HG02571 (cell line): ENCODE measurements around the gene ZNF444.
"Not testable (repeated sequence)": the region's sequence is repeated elsewhere in the genome, so short reads cannot be mapped to it uniquely, and the experiment has no call there.

Source experiments
- ATAC-seq: cut with Tn5 transposase; IDR thresholded peaks from one replicate; pipeline ENCODE4 v1.9.1; 2021; ENCODE audit warnings: mild to moderate bottlenecking, moderate library complexity; ENCODE audit not compliant: unreplicated experiment

ZNF444 gene

GRCh38 chr19:56140583-56141416 is at the start of gene ZNF444:
Gene ZNF444, plus strand, starts transcription at chr19:56141287. Its CDS starts 5,625 bp downstream, at chr19:56146912.
- ATAC-seq: peak; percentile 87

GRCh38 chr19:56091751-56092546 is 49.1 kb upstream of the ZNF444 start:
- no peak for ATAC-seq

GRCh38 chr19:56092685-56093631 is 48.1 kb upstream of the ZNF444 start:
- no peak for ATAC-seq

GRCh38 chr19:56094449-56094848 is 46.6 kb upstream of the ZNF444 start:
- ATAC-seq: no peak

DNA sequence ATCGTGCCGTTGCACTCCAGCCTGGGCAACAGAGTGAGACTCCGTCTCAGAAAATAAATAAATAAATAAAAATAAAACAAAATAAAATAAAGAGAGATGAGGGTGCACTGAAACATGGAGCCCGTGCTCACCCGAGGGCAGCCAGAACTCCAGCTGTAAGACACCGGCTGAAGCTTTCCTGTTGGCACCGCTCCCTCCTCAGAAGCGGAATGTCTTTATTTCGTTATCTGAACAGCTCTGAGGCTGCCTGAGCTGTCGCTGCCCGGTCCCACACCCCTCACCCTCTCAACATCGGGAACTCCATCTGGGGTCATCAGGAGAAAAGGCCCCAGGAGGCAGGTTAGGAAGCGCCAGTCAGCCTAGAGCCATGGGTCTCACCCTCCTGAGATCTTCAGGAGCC is 44.4 kb upstream of the ZNF444 start:
- ATAC-seq: no peak

- ATAC-seq: no peak
These were observed 43.8 kb upstream of the ZNF444 start for GRCh38 chr19:56097306-56097705.

DNA sequence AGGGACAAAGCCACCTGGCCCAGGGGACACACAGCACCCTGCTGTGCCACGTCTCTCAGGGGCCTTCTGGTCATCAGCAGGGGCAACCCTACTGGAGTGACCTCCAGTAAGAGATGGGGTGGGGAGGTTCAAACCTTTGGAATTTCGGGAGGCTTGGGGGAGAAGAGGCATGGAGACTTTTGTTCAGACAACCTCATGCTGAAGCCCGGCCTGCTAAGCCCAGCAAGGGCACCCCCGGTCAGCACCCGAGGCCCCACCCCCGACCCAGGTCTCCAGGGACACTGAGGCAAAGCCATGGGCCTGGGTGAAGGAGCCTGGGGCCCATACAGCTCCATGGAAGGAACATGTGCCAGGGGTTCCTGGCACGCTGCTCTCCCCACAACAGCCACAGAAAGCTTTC is 43.3 kb upstream of the ZNF444 start:
- ATAC-seq: no peak

- ATAC-seq: not testable (repeated sequence)
These were observed 42.9 kb upstream of the ZNF444 start for GRCh38 chr19:56098237-56098636.

DNA sequence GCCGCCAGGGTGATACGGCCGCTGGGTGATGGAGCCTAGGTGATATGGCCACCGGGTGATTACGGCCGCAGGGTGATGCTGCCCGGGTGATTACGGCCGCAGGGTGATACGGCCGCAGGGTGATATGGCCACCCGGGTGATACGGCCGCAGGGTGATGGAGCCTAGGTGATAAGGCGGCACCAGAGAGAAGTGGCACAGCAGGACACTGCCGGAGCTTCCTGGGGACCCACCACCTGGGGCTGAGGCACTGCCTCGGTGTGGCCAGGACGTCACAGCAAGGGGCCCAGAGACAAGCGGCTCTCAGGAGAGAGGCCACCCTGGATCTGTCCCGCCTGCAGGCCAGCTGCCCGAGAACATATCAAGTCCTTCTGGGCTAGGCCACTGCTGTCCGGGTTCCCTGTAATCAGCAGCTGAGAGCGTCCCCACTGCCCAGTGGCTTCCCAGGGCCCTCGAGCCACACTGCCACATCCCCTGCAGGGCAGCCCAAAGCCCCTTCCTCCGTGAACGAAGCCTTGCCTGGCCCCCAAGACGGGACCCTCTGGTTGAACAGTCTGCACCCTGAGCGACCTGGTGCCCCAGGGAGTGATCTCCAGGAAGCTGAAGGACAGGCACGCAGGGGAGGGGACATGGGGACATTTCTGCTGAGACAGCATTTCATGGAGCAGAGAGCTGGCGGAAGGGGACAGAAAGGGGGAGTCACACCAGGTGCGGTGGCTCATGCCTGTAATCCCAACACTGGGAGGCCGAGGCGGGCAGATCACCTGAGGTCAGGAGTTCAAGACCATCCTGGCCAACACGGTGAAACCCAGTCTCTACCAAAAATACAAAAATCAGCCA is 42.1 kb upstream of the ZNF444 start:
- no peak for ATAC-seq

- no peak for ATAC-seq
These were observed 41.2 kb upstream of the ZNF444 start for GRCh38 chr19:56099638-56100539.

DNA sequence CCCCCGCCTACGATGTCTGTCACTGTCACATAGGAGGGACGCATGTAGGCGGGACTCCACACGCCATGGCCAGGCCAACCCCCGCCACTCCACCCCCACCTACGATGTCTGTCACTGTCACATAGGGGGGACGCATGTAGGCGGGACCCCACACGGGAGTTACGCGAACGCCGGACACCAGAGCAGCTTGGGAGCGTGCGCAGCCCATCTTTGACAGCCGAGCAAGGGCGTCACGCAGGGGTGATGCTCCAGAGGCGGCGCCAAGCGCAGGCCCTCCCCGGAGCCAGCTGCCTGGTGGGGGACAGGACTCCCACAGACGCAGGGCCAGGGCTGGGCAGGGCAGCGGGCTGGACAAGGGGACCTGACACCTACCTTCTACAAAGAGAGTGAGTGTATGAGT is 40.0 kb upstream of the ZNF444 start:
- ATAC-seq: no peak

DNA sequence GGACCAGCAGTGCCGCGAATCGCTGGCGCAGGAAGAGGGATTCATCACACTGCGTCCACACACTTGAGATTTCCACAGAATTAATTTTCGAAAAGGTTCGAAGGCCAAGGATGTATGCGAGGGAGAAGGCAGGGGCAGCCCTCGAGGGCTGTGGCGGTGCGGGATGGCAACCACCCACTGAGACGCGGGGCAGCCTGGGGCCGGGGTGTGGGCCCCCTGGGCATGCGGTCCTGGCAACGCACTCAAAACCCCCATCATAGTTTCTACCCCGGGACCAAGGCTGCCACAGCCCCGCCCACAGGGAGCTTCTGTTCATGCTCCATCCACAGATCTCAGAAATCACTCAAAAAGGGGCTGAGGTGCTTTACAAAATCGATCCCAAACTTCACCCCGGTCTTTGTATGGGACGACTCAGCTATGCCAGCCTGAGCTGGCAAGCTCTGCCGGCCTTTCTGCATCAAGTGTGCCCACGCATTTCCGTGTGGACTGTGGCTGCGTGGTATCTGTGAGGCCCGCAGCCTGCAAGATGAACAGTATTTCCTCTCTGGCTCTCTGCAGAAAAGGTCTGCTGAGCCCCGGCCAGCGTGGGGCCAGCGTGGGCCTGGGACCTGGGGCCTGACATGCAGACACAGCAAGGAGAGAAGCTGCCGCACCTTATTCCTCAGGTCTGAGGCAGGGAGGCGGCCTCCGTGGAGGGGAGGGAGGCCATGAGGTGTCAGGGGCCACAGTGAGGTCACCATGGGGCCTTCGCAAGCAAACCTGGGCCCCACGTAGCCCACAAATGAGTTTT is 39.1 kb upstream of the ZNF444 start:
- ATAC-seq: no peak

GRCh38 chr19:56103027-56103614 is 38.0 kb upstream of the ZNF444 start:
- ATAC-seq: no peak

- no peak for ATAC-seq
These were observed 36.7 kb upstream of the ZNF444 start for GRCh38 chr19:56104423-56104822.

DNA sequence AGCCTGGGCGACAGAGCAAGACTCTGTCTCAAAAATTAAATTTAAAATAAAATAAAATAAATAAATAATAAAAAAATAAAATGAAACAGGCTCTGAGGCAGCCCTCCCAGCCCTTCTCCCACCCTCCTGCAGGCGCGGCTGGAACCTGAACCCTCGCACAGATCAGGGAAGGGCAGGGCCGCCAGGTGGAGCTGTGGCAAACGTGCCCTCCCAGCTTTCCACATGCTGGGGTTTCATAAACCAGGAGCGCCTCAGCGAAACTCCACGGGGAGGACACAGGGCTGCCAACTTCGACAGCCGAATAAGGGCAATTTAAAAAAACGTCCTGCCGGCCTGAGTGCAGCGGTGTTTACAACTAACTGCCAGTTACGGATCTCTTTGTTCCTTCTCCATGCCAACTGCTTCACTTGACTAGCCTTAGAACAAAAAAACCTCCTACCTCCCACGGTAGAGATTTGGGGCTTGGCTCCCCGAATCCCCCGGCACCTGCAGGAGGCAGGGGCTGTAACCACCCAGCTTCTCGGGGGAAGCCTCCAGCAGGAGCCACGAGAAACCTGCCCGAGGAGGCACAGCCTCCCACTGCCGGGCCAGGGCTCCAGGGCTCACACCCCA is 35.9 kb upstream of the ZNF444 start:
- ATAC-seq: no peak

DNA sequence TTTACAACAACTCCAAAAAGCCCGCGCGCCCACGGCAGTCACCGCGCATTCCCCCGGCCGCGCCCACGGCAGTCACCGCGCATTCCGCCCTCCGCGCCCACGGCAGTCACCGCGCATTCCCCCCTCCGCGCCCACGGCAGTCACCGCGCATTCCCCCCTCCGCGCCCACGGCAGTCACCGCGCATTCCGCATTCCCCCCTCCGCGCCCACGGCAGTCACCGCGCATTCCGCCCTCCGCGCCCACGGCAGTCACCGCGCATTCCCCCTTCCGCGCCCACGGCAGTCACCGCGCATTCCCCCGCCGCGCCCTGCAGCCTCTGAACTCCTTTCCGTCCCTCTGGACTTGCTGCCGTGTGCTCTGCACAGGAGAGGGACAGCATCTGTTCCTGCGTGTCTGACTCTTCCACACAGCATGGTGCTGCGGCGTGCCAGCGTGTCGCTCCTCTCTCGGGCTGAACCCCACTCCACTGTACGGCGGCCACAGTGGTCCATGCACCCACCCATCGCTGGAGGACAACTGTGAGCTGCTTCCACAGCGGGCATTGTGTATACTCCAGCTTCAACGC is 35.2 kb upstream of the ZNF444 start:
- ATAC-seq: not testable (repeated sequence)

GRCh38 chr19:56106397-56106849 is 34.7 kb upstream of the ZNF444 start:
- ATAC-seq: no peak
